ENCODE data around the gene MCF2L. TPM values are rescaled to one million over a fixed set of nuclear protein-coding genes. Genes with fewer than 3 reads are reported as not detected.
A peak's percentile ranks its signal among the peaks of the same experiment; 100 is the strongest.

Gene MCF2L
- total RNA-seq, 3 donors from 2014 or later, result 33.4 to 77.3 (median 38.6) TPM

- H3K27ac ChIP-seq, result no peak overlapping the region
- no peak overlapping the region for H3K4me3 ChIP-seq
- H3K36me3 ChIP-seq, result no peaks in the 10 kb centered on the region
- no peak for TF ChIP-seq CTCF (IDR thresholded peaks at IDR 0.05)
- no peak for TF ChIP-seq POLR2A (IDR thresholded peaks at IDR 0.05)
- TF ChIP-seq POLR2AphosphoS5 (IDR thresholded peaks at IDR 0.05), result no peak
- H3K9me3 ChIP-seq, result no peaks in the 10 kb centered on the region
- no peak for DNase-seq (ENCODE audit: low spot score in 2 of 2)
- peaks cover 0 to 4% of the 10 kb centered on the region in 2 donors for H3K4me1 ChIP-seq
- H3K27me3 ChIP-seq, result no peaks in the 10 kb centered on the region
- intact Hi-C loops (cut with DNase I; ENCODE audit: low total_unique reads), result no loop called here
Observed at GRCh38 chr13:113018676-113019465, 49.9 kb downstream of the MCF2L start.

- H3K4me3 ChIP-seq, result no peak overlapping the region
- H3K27me3 ChIP-seq, result no peaks in the 10 kb centered on the region
- intact Hi-C loops (cut with DNase I; ENCODE audit: low total_unique reads), result no loop called here
- no peaks in the 10 kb centered on the region for H3K36me3 ChIP-seq
- H3K9me3 ChIP-seq, result no peaks in the 10 kb centered on the region
- no peak overlapping the region for H3K27ac ChIP-seq
- H3K4me1 ChIP-seq, result no peaks in the 10 kb centered on the region
- TF ChIP-seq CTCF (IDR thresholded peaks at IDR 0.05) (no peak), POLR2A (IDR thresholded peaks at IDR 0.05) (no peak), POLR2AphosphoS5 (IDR thresholded peaks at IDR 0.05) (no peak)
- no peak for DNase-seq (ENCODE audit: low spot score in 2 of 2)
Observed at GRCh38 chr13:113020323-113021080, 51.5 kb downstream of the MCF2L start.

GRCh38 chr13:113021391-113021790 is 52.4 kb downstream of the MCF2L start:
- intact Hi-C loops (cut with DNase I; ENCODE audit: low total_unique reads), result no loop called here
- Histone ChIP-seq H3K9me3 (no peaks in the 10 kb centered on the region), H3K4me1 (no peaks in the 10 kb centered on the region), H3K4me3 (no peak overlapping the region), H3K36me3 (no peaks in the 10 kb centered on the region), H3K27ac (no peak overlapping the region), H3K27me3 (no peaks in the 10 kb centered on the region)
- no peak for DNase-seq (ENCODE audit: low spot score in 2 of 2)
- TF ChIP-seq CTCF (IDR thresholded peaks at IDR 0.05) (no peak), POLR2A (IDR thresholded peaks at IDR 0.05) (no peak), POLR2AphosphoS5 (IDR thresholded peaks at IDR 0.05) (no peak)

- TF ChIP-seq POLR2A (IDR thresholded peaks at IDR 0.05), result no peak
- no peak for DNase-seq (ENCODE audit: low spot score in 2 of 2)
- Histone ChIP-seq H3K27ac (no peak overlapping the region), H3K36me3 (no peaks in the 10 kb centered on the region), H3K4me3 (no peak overlapping the region), H3K4me1 (no peaks in the 10 kb centered on the region), H3K9me3 (no peaks in the 10 kb centered on the region), H3K27me3 (no peaks in the 10 kb centered on the region)
- intact Hi-C loops (cut with DNase I; ENCODE audit: low total_unique reads), result no loop called here
Observed at GRCh38 chr13:113021811-113022210, 52.8 kb downstream of the MCF2L start.

GRCh38 chr13:113022391-113022744 is 53.4 kb downstream of the MCF2L start:
- no peaks in the 10 kb centered on the region for H3K27me3 ChIP-seq
- no peak overlapping the region for H3K27ac ChIP-seq
- DNase-seq (ENCODE audit: low spot score in 2 of 2), result no peak
- no peaks in the 10 kb centered on the region for H3K36me3 ChIP-seq
- no peaks in the 10 kb centered on the region for H3K9me3 ChIP-seq
- H3K4me3 ChIP-seq, result peak overlapping the region in 1 of 3 donors; percentile 33
- TF ChIP-seq POLR2A (IDR thresholded peaks at IDR 0.05), result no peak
- TF ChIP-seq CTCF (IDR thresholded peaks at IDR 0.05), result no peak
- TF ChIP-seq POLR2AphosphoS5 (IDR thresholded peaks at IDR 0.05), result no peak
- intact Hi-C loops (cut with DNase I; ENCODE audit: low total_unique reads), result no loop called here
- H3K4me1 ChIP-seq, result no peaks in the 10 kb centered on the region

All from breast epithelium (tissue), 4 donors.